IMR-90 (cell line): ENCODE data around the gene FCN1.

Source experiments
- BHLHE40 ChIP-seq: fragments of 150-350 bp; IDR thresholded peaks from 2 replicates; pipeline ENCODE4 v1.6.1; 2016; ENCODE audit warnings: mild to moderate bottlenecking, low read depth, low read length
- CEBPB ChIP-seq: IDR thresholded peaks from 2 replicates; pipeline ENCODE4 v1.6.1; 2012; ENCODE audit warnings: low read depth, low read length, improper control_type of control experiment
- CHD1 ChIP-seq: IDR thresholded peaks from 2 replicates; pipeline ENCODE4 v1.6.1; 2012; ENCODE audit warnings: low read depth, low read length, improper control_type of control experiment
- CTCF ChIP-seq: conservative IDR thresholded peaks from 2 replicates; pipeline ENCODE4 v1.5.1; 2012; ENCODE audit warnings: mild to moderate bottlenecking, low read depth, low read length, improper control_type of control experiment
- MAFK ChIP-seq: IDR thresholded peaks from 2 replicates; pipeline ENCODE4 v1.6.1; 2012; ENCODE audit warnings: low read depth, low read length, improper control_type of control experiment
- MXI1 ChIP-seq: IDR thresholded peaks from 2 replicates; pipeline ENCODE4 v1.6.1; 2012; ENCODE audit warnings: low read depth, mild to moderate bottlenecking, low read length, moderate library complexity, borderline replicate concordance
- POLR2A ChIP-seq: IDR thresholded peaks from 2 replicates; pipeline ENCODE4 v1.6.1; 2012; ENCODE audit warnings: mild to moderate bottlenecking, low read depth, low read length
- RAD21 ChIP-seq: IDR thresholded peaks from 2 replicates; pipeline ENCODE4 v1.6.1; 2012; ENCODE audit warnings: low read length, improper control_type of control experiment
- SMC3 ChIP-seq: fragments of 150-350 bp; IDR thresholded peaks from 2 replicates; pipeline ENCODE4 v1.6.1; 2016; ENCODE audit warnings: low read depth, mild to moderate bottlenecking, antibody characterized with exemption, low read length, moderate library complexity
- USF2 ChIP-seq: fragments of 150-350 bp; IDR thresholded peaks from 2 replicates; pipeline ENCODE4 v1.6.1; 2017; ENCODE audit warnings: mild to moderate bottlenecking, antibody characterized with exemption, low read length, low read depth
- TF ChIP-seq, protein P1 (sequence below): fragments of 150-350 bp; IDR thresholded peaks from 2 replicates; pipeline ENCODE4 v1.6.1; 2016; ENCODE audit warnings: low read depth, mild to moderate bottlenecking, low read length, moderate library complexity, borderline replicate concordance

DNA sequence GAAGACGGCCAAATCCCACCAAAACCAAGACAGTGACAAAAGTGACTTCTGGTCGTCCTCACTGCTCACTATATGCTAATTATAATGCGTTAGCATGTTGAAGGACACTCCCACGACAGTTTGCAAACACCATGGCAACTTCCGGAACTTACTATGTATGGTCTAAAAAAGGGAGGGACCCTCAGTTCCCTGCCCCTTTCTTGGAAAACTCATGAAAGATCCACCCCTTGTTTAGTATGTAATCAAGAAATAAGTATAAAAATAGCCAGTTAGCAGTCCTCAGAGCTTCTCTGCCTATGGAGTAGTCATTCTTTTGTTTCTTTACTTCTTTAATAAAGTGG, 27.6 kb downstream of the FCN1 start:
- TF ChIP-seq CTCF (no peak), POLR2A (no peak), MAFK (no peak), BHLHE40 (no peak), RAD21 (no peak), SMC3 (no peak), CHD1 (no peak), USF2 (no peak), CEBPB (no peak), MXI1 (no peak)
- TF ChIP-seq, protein P1, sequence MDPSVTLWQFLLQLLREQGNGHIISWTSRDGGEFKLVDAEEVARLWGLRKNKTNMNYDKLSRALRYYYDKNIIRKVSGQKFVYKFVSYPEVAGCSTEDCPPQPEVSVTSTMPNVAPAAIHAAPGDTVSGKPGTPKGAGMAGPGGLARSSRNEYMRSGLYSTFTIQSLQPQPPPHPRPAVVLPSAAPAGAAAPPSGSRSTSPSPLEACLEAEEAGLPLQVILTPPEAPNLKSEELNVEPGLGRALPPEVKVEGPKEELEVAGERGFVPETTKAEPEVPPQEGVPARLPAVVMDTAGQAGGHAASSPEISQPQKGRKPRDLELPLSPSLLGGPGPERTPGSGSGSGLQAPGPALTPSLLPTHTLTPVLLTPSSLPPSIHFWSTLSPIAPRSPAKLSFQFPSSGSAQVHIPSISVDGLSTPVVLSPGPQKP, result no peak
